Liver (tissue), 3 donors: Measurements from ENCODE around the gene AP1S3.

Source experiments
- ATF3 ChIP-seq: IDR thresholded peaks from 2 replicates; pipeline ENCODE4 v1.6.1; 2016; ENCODE audit warnings: antibody characterized with exemption
- CTCF ChIP-seq: fragments of 150-350 bp; IDR thresholded peaks from 2 replicates; pipeline ENCODE4 v1.5.1; 2017; ENCODE audit warnings: improper control_type of control experiment, low read depth, low read length; ENCODE audit not compliant: missing input control
- FOXA1 ChIP-seq: IDR thresholded peaks from 2 replicates; pipeline ENCODE4 v1.6.1; 2016; ENCODE audit warnings: antibody characterized with exemption
- GABPA ChIP-seq, 2 donors: IDR thresholded peaks in 1 of 2; conservative IDR thresholded peaks in 1 of 2; 2 replicates each; pipeline ENCODE4 v1.6.1; 2016; ENCODE audit warnings: antibody characterized with exemption in 2 of 2, mild to moderate bottlenecking in 1 of 2, moderate library complexity in 1 of 2
- MAX ChIP-seq: IDR thresholded peaks from 2 replicates; pipeline ENCODE4 v1.6.1; 2016; ENCODE audit warnings: antibody characterized with exemption
- RAD21 ChIP-seq, 2 donors: IDR thresholded peaks; 2 replicates each; pipeline ENCODE4 v1.6.1; 2016; ENCODE audit warnings: antibody characterized with exemption in 2 of 2, mild to moderate bottlenecking in 2 of 2
- REST ChIP-seq: IDR thresholded peaks from 2 replicates; pipeline ENCODE4 v1.6.1; 2016; ENCODE audit warnings: antibody characterized with exemption, mild to moderate bottlenecking
- TAF1 ChIP-seq: conservative IDR thresholded peaks from 2 replicates; pipeline ENCODE4 v1.6.1; 2016; ENCODE audit warnings: antibody characterized with exemption, mild to moderate bottlenecking
- donor health status: healthy.
- donor health status: healthy.

- TF ChIP-seq REST, result no peak
- no peak for TF ChIP-seq FOXA1
- TF ChIP-seq MAX, result no peak
- TF ChIP-seq RAD21 (IDR thresholded peaks at IDR 0.05), result no peak
- TF ChIP-seq CTCF, result no peak
- no peak for TF ChIP-seq ATF3
- TF ChIP-seq GABPA (IDR thresholded peaks at IDR 0.05 in 1 of 2, conservative IDR thresholded peaks at IDR 0.05 in 1 of 2), result no peak
- TF ChIP-seq TAF1, result no peak
These were observed 90.8 kb downstream of the AP1S3 start for GRCh38 chr2:223746611-223747010.
